Measurements from ENCODE around the gene PYGO1. TPM values are rescaled to one million over a fixed set of nuclear protein-coding genes. Genes with fewer than 3 reads are reported as not detected.

PYGO1 gene
- total and polyA plus RNA-seq, 9 of the 15 experiments (the other 6 are each of a cell fraction or from before 2014, with no cell fraction given): under 0.01 to 0.07 (median 0.02) TPM; not detected in 5

GRCh38 chr15:55589287-55589686, 1.1 kb upstream of the PYGO1 start:
- 51% methylated on average over 9 of the region's 10 CpGs for whole genome bisulfite sequencing (ENCODE audit: insufficient coverage, low coverage, missing lambda C conversion rate)
- no peak overlapping the region for H2AFZ ChIP-seq (ENCODE audit: low read depth, low read length)
- ATAC-seq: no peak
- no peak for DNase-seq (ENCODE audit: extremely low read depth in 1 of 4, low spot score in 3 of 4)
- in situ Hi-C loops (cut with MboI): no loop called here
- CTCF ChIA-PET (ENCODE audit: low intra/inter-chr PET ratio): no interaction called here
- intact Hi-C loops (cut with micrococcal nuclease): no loop called here
- H3K4me2 ChIP-seq (ENCODE audit: insufficient read depth, low read length): no peak overlapping the region
- no peak for FAIRE-seq
- H3K27me3 ChIP-seq (ENCODE audit: control insufficient read depth in 2 of 2, insufficient read depth in 2 of 2, low read length in 2 of 2): peaks cover 12% of the 10 kb centered on the region in 2 experiments; a peak in 4 of 5 replicates
- no peaks in the 10 kb centered on the region for H3K79me2 ChIP-seq (ENCODE audit: control insufficient read depth, insufficient read depth, low read length)
- H3K27ac ChIP-seq (ENCODE audit: extremely low read depth, low read depth, low read length): no peak overlapping the region
- no peaks in the 10 kb centered on the region for H3K9me1 ChIP-seq (ENCODE audit: control insufficient read depth, insufficient read depth, low read length)
- H3K9ac ChIP-seq (ENCODE audit: insufficient read depth in 1 of 2, low read depth in 2 of 2, low read length in 2 of 2): no peak overlapping the region
- no peak overlapping the region for H3K4me3 ChIP-seq
- H4K20me1 ChIP-seq (replicated peaks; ENCODE audit: control insufficient read depth, insufficient read depth, low read length): no peaks in the 10 kb centered on the region
- H3K9me3 ChIP-seq (replicated peaks; ENCODE audit: control insufficient read depth, insufficient read depth, low read depth, low read length): peaks cover 4% of the 10 kb centered on the region; the same call in 1 of the 2 replicates
- BruUV-seq (replicated peaks): no TSS peak
- peaks cover 0 to 9% of the 10 kb centered on the region in 2 experiments; a peak in 2 of 5 replicates for H3K4me1 ChIP-seq (replicated peaks in 1 of 2; ENCODE audit: control insufficient read depth in 2 of 2, insufficient read depth in 2 of 2, low read length in 2 of 2)
- H3K36me3 ChIP-seq (ENCODE audit: control insufficient read depth, insufficient read depth, low read length): no peaks in the 10 kb centered on the region
- POLR2A ChIA-PET: no interaction called here
- no peak for TF ChIP-seq THAP7 (CRISPR knock-in tag; IDR thresholded peaks at IDR 0.05)
- TF ChIP-seq CEBPZ (IDR thresholded peaks at IDR 0.05; ENCODE audit: borderline replicate concordance, low read depth, low read length): no peak
- no peak for TF ChIP-seq PTTG1 (tag; IDR thresholded peaks at IDR 0.05; ENCODE audit: low read depth)
- TF ChIP-seq NEUROD1 (IDR thresholded peaks at IDR 0.05; ENCODE audit: borderline replicate concordance, low read depth, low read length, partially characterized antibody): no peak
- no peak for TF ChIP-seq RB1 (IDR thresholded peaks at IDR 0.05; ENCODE audit: low read depth)
- TF ChIP-seq RNF2 (IDR thresholded peaks at IDR 0.05): no peak
- no peak for TF ChIP-seq ATF3 (IDR thresholded peaks at IDR 0.05)
- TF ChIP-seq ATF3 (CRISPR knock-in tag; conservative IDR thresholded peaks at IDR 0.05): no peak
- TF ChIP-seq ZNF764 (CRISPR knock-in tag; IDR thresholded peaks at IDR 0.05; ENCODE audit: low read depth): no peak
- TF ChIP-seq NCOA6 (IDR thresholded peaks at IDR 0.05): no peak
- no peak for TF ChIP-seq KDM1A (IDR thresholded peaks at IDR 0.05)
- no peak for TF ChIP-seq ZBTB5 (IDR thresholded peaks at IDR 0.05)
- no peak for TF ChIP-seq SOX6 (IDR thresholded peaks at IDR 0.05)
- no peak for TF ChIP-seq TOE1 (IDR thresholded peaks at IDR 0.05; ENCODE audit: borderline replicate concordance)
- TF ChIP-seq TOE1 (CRISPR knock-in tag; IDR thresholded peaks at IDR 0.05; ENCODE audit: borderline replicate concordance, low read depth): no peak
- no peak for TF ChIP-seq GTF2F1 (IDR thresholded peaks at IDR 0.05; ENCODE audit: low read depth, low read length)
